BE2C (cell line): ENCODE results near the gene SENP1.
"Not testable (repeated sequence)": the region's sequence is repeated elsewhere in the genome, so short reads cannot be mapped to it uniquely, and the experiment has no call there.

Experiments
- DNase-seq: peaks from one replicate; pipeline ENCODE4 v3.0.0-alpha.2; 2020
- H3K27me3 ChIP-seq: fragments of 250-450 bp; sonication (Bioruptor Pico); 2 replicates; pipeline ENCODE4 v1.5.1; 2020; ENCODE audit warnings: mild to moderate bottlenecking
- H3K36me3 ChIP-seq: fragments of 250-450 bp; sonication (Bioruptor Pico); 2 replicates; pipeline ENCODE4 v1.5.1; 2020; ENCODE audit warnings: mild to moderate bottlenecking
- H3K4me1 ChIP-seq: fragments of 250-450 bp; sonication (Bioruptor Pico); 2 replicates; pipeline ENCODE4 v1.5.1; 2020
- H3K4me3 ChIP-seq: 2 replicates; pipeline ENCODE4 v1.5.1; 2011; ENCODE audit warnings: low read depth, low read length
- H3K9me3 ChIP-seq: fragments of 250-450 bp; sonication (Bioruptor Pico); 2 replicates; pipeline ENCODE4 v1.5.1; 2020
- CTCF ChIP-seq: IDR thresholded peaks from 2 replicates; pipeline ENCODE4 v1.5.1; 2012; ENCODE audit warnings: mild to moderate bottlenecking, low read depth, low read length

SENP1 gene

GRCh38 chr12:48119078-48119833 lies 13.4 kb upstream of the SENP1 start, which contains the start of gene PFKM:
Gene PFKM (plus strand): TSS chr12:48119364. CDS start chr12:48122775, 3,411 bp downstream.
- H3K4me3 ChIP-seq: peak within 1 kb of the TSS; percentile 79
- DNase-seq: peak; percentile 88
- no peaks in the 10 kb centered on the region; the same call in 1 of the 2 replicates for H3K4me1 ChIP-seq
- no peak for TF ChIP-seq CTCF
- peaks cover 17% of the 10 kb centered on the region for H3K36me3 ChIP-seq
- peaks cover 40% of the 10 kb centered on the region for H3K27me3 ChIP-seq
- H3K9me3 ChIP-seq: no peaks in the 10 kb centered on the region

- Histone ChIP-seq H3K4me3 (peak overlapping the region; percentile 79), H3K36me3 (peaks cover 11% of the 10 kb centered on the region), H3K4me1 (no peaks in the 10 kb centered on the region; the same call in 1 of the 2 replicates), H3K9me3 (no peaks in the 10 kb centered on the region), H3K27me3 (peaks cover 49% of the 10 kb centered on the region)
- no peak for DNase-seq
- no peak for TF ChIP-seq CTCF
Observed at GRCh38 chr12:48118284-48118871, 12.5 kb upstream of the SENP1 start.

- Histone ChIP-seq H3K4me1 (no peaks in the 10 kb centered on the region; the same call in 1 of the 2 replicates), H3K9me3 (no peaks in the 10 kb centered on the region), H3K4me3 (no peak overlapping the region), H3K36me3 (no peaks in the 10 kb centered on the region), H3K27me3 (peaks cover 69% of the 10 kb centered on the region)
- no peak for TF ChIP-seq CTCF
- DNase-seq: no peak
Observed at GRCh38 chr12:48115957-48116356, 10.1 kb upstream of the SENP1 start.

GRCh38 chr12:48111312-48111693 lies 5.4 kb upstream of the SENP1 start:
- not testable (repeated sequence) for H3K4me3 ChIP-seq, H3K4me1 ChIP-seq, H3K36me3 ChIP-seq, DNase-seq, H3K9me3 ChIP-seq
- H3K27me3 ChIP-seq: peaks cover 65% of the 10 kb centered on the region

GRCh38 chr12:48110691-48111311 lies 4.9 kb upstream of the SENP1 start:
- no peak for TF ChIP-seq CTCF
- Histone ChIP-seq H3K4me1 (no peaks in the 10 kb centered on the region; the same call in 1 of the 2 replicates), H3K4me3 (no peak overlapping the region), H3K36me3 (no peaks in the 10 kb centered on the region), H3K9me3 (no peaks in the 10 kb centered on the region), H3K27me3 (peaks cover 60% of the 10 kb centered on the region)
- no peak for DNase-seq

GRCh38 chr12:48109424-48109823 lies 3.5 kb upstream of the SENP1 start:
- Histone ChIP-seq H3K9me3 (no peaks in the 10 kb centered on the region), H3K4me3 (no peak overlapping the region), H3K27me3 (peaks cover 47% of the 10 kb centered on the region), H3K4me1 (no peaks in the 10 kb centered on the region; the same call in 1 of the 2 replicates), H3K36me3 (no peaks in the 10 kb centered on the region)
- no peak for DNase-seq
- no peak for TF ChIP-seq CTCF
